NCI-H1105 (cell line): ENCODE measurements around the gene SIAH2.
A peak's percentile ranks its signal among the peaks of the same experiment; 100 is the strongest.
"Not testable (repeated sequence)": the region's sequence is repeated elsewhere in the genome, so short reads cannot be mapped to it uniquely, and the experiment has no call there.

ENCODE experiments used
- DNase-seq: peaks from one replicate; lab custom pipeline; 2025; lab: John Stamatoyannopoulos, UW

The SIAH2 gene, protein sequence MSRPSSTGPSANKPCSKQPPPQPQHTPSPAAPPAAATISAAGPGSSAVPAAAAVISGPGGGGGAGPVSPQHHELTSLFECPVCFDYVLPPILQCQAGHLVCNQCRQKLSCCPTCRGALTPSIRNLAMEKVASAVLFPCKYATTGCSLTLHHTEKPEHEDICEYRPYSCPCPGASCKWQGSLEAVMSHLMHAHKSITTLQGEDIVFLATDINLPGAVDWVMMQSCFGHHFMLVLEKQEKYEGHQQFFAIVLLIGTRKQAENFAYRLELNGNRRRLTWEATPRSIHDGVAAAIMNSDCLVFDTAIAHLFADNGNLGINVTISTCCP

DNA sequence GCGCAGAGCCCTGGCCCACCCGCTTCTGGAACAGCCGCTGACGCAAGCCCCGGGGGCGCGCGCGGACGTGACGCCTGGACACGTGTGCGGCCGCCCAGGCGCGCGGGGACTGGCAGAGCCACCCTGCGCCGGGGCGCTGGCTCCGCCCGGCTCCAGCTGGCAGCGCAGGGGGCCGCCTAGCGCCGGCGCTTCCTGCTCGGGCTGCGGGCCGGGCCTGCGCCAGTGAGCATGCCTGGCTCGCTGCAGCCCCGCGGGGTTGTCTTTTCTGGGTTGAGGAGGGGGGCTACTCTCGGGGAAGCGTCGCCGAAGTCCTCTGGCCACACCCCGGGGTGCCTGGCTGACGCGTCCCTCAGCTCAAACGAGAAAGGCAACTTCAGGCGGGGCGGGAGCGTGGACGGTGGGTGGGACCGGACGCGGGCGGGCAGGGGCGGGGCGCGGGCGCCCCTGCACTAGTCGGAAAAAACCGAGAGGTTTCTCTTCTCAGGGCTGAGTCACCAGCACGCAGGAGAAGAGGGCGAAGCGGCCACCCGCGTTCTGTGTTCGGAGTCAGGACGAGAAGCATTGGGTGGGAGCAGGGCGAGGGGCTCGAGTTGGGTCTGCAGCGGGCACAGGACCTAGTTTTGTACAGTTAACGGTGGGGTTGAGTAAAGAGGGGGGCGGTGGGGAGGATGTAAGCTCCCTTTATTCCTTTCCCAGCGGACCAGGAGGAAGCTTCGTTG lies at the start of gene SIAH2:
Gene SIAH2, minus strand, starts transcription at position 48 of the 719 bp plus-strand sequence. CDS start 320 bp downstream, outside the sequence.
- DNase-seq, result peak; percentile 96

GRCh38 chr3:150811984-150812383 lies 49.0 kb upstream of the SIAH2 start:
- no peak for DNase-seq

DNA sequence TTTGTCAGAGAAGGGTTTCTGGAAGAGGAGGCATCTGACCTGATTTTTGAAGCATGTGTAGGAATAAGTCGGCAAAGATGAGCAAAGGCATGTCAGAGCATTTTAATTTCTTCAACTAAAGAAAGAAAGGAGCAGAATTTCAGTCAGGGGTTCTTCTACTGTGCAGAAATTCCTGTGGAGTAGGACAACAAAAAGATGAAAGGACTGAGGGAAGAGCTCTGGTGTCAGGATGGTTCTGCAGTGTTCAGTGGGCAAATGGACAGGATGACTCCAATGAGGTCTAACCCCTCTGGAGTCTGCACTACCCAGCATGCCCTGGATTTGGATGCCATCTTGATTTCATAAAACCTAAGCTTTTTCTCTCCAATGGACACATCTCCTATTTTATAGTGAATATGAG lies 47.7 kb upstream of the SIAH2 start:
- DNase-seq, result no peak

DNA sequence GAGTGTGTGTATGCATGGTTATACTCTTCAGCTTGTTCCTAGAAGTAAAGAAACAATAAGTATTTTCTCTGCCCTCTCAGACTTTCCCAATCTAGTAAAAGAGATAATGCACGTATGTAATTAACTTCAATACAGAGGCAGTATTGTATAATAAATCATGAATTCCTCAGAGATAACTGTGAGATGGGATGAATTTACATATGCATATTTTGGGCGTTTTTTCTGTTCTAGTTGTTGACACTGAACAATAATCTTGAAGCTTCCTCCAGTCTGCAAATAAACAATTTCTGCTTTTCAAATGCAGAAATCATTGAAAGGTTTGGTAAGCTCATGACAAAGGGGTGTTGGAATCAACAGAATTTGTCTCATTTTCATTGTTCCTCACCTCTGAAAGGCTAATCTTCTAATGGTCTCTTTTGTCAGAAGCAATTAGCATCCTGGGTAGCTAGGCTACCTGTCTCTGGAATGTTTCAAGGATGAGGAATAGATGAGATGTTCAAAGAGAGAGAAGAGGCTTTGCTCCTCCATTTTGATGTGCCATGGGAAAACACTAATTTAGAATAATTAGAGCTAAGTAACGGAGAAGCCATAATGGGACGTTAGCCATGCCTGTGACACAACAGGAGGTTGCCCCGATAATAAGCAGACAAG lies 43.3 kb upstream of the SIAH2 start:
- no peak for DNase-seq

DNA sequence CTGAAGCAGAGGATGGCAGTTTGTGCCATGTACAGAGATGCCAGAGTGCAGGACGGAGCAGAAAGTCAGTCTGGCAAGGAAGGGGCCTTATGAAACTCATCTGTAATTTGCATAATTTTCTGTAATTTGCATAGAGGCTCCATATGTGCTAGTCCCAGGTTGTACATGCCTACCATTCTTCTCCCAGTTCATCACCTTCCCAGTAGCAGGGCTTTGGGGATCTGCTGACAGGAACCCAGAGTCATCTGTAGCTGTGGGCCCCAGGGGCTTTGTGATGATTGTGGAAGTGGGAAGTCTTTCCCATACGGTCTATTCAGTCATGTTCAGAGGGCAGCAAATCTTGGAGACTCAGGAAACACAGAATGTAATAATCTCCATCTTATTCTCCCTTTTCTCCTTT lies 42.4 kb upstream of the SIAH2 start:
- DNase-seq, result no peak

DNA sequence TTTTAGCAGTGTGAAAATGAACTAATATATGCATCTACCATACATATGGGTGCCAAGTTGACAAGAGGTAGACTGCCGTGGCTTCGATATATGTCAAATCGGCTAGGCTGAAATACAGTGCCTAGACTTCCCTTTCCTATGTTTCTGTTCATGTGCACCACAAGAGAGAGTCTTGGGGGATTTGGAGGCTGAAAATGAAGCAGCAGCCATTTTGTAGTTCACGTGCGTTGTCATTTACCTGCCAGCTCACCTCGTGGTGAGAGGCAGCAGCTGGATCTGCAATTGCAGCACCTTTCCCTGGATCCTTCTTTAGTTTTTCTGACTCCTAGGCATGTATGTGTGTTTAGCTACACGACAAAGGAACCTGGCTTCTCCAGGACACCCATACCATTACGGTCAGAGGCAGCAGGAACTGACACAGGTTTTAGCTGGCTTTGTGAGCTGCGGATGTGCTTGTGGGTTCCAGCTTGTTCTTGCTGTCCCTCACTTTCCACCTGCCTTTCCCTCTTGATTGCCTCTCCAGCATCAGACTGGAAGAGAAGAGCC lies 40.5 kb upstream of the SIAH2 start:
- no peak for DNase-seq

- DNase-seq, result no peak
Observed at GRCh38 chr3:150800722-150801121, 37.8 kb upstream of the SIAH2 start.

DNA sequence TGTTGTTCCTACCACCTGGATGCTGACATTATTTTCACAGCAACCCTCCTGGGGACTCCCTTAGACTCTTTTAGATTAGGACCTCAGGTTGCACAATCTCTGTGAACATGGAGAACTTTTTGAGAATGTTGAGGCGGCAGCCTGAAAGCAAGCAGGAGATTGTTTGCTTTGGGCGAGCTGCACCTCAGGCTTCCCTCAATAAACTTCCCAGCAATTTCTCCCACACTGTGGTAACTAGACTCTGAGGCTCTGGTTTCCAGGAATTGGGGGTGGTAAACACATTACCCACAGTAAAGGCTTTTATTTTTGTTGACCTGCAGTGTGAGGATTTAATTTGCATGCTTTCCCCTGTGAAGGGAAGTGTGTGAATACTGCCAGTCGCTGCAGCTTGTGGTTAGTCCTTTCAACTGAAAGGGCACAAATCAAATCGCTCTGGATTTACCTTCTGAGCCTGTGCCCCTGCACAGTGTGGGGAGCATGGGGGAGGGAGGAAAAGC lies 35.2 kb upstream of the SIAH2 start:
- no peak for DNase-seq

DNA sequence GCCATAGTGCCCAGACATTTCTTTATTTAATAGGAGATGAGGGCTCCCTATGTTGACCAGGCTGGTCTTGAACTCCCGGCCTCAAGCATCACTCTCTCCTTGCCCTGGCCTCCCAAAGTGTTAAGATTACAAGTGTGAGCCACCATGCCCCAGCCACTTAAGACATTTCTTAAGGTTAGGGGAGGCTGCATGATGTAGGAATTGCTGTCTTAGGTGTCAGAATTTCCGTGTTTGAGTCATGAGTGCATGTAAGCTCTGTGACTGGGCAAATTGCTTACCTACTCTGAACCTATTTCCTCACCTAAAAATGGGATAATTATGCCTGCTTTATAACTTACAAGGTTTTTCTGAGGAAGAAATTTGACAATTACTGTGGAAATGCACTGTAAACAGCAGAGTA lies 34.2 kb upstream of the SIAH2 start:
- DNase-seq, result no peak

DNA sequence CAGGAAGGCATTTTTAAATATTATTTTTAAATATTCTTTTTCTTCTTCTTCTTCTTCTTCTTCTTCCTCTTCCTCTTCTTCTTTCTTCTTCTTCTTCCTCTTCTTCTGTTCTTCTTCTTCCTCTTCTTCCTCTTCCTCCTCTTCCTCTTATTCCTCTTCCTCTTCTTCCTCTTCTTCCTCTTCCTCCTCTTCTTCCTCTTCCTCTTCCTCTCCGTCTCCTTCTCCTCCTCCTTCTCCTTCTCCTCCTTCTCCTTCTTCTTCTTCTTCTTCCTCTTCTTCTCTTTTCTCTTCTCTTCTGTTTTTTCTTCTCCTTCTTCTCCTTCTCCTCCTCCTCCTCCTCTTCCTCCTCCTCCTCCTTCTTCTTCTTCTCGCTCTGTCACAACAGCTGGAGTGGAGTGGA lies 33.6 kb upstream of the SIAH2 start:
- not testable (repeated sequence) for DNase-seq

DNA sequence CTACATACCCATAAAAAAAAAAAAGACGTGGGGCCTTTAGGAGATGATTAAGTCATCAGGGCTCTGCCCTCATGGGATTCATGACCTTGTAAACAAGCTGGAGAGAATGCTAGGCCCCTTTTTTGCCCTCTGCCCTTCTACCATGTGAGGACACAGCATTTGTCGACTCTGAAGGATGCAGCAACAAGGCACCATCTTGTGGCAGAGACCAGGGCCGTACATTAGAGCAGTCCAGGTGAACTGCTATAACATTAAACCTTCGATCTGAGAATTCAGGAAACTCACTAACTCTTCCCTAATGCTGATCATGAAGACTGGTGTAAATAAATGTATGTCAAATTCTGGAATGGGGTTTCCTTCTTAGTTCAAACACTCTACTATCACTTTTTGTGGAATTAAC lies 30.7 kb upstream of the SIAH2 start:
- no peak for DNase-seq

DNA sequence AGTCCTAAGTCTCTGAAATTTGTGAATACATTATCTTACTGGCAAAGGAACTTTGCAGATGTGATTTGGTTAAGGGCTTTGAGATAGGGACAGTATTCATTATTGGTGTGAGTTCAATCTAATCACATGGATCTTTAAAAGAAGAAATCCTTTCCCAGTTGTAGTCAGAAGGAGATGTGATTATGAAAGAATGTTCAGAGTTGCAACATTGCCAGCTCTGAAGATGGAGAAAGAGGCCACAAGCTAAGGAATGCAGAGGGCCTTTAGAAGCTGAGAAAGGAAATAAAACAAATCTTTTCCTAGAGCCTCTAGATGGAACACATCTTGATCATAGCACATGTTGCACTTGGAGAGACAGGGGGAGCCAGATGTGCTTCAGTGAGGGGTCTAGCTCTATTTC lies 27.7 kb upstream of the SIAH2 start:
- DNase-seq, result no peak

- no peak for DNase-seq
Observed at GRCh38 chr3:150789451-150789850, 26.5 kb upstream of the SIAH2 start.

GRCh38 chr3:150787741-150788370 lies 24.9 kb upstream of the SIAH2 start:
- peak; percentile 73 for DNase-seq

GRCh38 chr3:150786791-150787190 lies 23.8 kb upstream of the SIAH2 start:
- DNase-seq, result no peak

GRCh38 chr3:150784747-150785125 lies 21.8 kb upstream of the SIAH2 start:
- DNase-seq, result no peak

DNA sequence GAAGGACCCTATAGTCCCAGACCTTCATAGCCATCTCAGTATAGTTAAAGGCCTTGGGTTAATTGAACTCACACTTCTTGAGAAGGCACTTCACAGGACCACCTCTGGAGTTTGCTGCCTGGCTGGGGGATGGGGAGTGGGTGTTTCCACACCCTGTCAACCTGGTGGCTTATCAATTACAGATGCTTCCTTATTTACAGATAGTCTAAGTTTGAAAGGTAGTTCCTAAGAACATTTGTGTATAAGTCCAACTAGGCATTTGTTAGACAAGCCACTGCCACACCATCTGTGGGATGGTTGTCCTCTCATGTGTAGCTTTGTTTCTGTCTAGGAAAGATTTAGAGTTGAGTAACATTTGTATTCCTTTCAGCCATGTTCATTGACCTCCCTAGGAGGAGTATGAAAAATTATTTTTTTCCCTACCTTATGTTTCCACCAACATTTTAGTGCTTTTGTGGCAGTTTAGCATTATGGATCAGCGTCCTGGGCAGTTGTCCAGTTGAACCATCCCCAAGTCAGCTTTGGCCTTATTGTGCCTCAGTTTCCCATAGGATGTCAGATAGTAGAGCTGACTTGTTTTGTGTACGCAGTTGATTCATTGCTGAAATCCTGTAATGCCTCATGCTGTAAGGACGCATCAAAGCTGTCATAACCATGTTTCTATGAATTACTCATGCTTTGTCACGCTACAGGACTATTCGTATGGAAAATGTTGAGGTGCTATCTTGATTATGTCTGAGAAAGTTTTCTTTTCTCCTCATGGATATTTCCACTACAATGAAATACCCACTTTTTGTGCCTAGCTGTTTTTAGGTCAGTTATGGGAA lies 21.2 kb upstream of the SIAH2 start:
- no peak for DNase-seq

- no peak for DNase-seq
Observed at GRCh38 chr3:150783316-150783715, 20.3 kb upstream of the SIAH2 start.

- DNase-seq, result no peak
Observed at GRCh38 chr3:150779402-150779858, 16.5 kb upstream of the SIAH2 start.

DNA sequence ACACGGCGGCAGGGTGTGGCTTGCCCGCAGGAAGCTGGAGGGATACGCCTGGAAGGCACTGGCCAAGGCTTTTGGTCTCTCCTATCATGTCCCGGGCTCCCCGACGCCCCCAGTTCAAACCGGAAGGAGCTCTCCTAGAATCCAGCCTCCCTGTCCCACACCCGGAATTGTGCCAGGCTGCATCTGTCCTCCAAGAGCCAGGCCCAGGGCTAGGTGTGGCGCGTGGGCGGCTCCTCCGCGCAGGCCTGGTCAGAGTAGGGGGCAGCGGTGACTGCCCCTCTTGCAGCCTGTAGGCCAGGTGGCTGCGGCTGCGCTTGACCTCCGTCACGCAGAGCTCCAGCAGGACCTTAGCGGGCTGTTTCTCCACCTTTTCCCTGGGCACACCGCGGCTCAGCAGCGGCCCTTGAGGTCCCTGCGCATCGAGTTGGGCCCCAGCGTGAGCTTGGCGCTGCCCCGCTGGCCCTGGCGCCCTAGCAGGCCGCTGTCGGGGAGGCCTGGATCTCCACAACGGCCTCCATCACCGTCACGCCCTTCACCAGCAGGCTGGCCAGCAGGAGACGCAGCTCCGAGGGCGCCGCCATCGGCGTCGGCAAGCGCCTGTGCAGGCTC lies 15.9 kb upstream of the SIAH2 start:
- DNase-seq, result no peak
